GM11168 (cell line): Measurements from ENCODE around the gene PLVAP.

Experiments
- in situ Hi-C: fragments of 300-500 bp; cut with MboI; formaldehyde crosslinking; loops from one replicate; pipeline ENCODE4 v1.12.0; 2022; ENCODE audit warnings: low sequenced_read_pairs; ENCODE audit not compliant: unreplicated experiment

PLVAP gene

DNA sequence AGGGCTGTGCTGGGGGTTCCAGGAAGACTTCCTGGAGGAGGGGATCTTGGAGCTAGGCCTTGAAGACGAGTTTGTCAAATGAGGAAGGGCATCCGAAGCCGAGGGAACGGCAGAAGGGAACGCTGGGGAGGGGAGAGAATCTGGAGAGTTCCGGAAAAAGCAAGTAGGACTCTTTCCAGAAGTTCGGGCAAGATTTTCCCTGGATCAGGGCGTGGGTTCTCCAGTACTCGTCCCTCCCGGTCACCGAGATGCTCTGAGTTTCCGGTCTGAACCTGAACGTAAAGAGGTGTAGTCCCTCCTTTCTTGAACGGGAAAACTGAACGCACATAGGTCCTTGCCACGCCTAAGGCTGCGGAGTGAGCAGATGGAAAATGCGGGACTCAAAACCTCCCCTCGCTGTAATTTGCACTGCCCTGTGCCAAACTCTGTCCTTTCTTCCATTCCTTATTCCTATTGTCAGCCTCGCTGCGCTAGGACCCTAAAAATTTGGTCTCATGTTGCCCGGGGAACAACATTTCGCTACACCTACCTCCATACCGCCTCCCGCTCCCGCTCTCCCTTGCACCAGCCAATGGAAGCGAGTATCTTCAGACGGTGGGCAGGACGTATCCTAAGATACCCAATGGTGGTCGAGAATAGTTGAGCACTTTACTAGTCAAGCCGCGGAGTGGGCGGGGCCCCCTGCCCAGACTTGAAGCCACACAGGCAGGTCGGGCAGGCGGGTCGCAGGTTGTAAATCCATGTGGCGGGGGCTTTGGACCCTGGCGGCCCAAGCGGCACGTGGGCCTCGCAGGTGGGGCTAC lies 40.1 kb downstream of the PLVAP start, which contains the start of gene GTPBP3:
GTPBP3 (plus strand) TSS at position 682 of the 803 bp plus-strand sequence; CDS start at position 741, 59 bp downstream.
- in situ Hi-C loops: no loop called here

DNA sequence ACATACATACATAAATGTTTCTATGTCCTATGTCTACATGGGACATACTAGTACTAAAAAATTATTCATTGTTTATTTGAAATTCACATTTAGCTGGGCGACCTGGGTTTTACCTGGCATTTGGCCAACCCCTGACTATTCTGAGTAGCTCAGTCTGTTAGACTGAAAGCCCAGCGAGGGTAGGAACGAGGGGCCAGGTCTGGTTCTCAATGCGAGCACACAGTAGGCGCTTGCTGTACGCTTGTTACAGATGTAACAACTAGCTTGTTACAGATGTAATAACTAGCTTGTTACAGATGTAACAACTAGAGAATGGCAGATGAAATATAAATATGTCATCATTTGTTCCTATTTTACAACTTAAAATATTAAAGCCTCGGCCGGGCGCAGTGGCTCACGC lies 41.6 kb downstream of the PLVAP start:
- in situ Hi-C loops: no loop called here

DNA sequence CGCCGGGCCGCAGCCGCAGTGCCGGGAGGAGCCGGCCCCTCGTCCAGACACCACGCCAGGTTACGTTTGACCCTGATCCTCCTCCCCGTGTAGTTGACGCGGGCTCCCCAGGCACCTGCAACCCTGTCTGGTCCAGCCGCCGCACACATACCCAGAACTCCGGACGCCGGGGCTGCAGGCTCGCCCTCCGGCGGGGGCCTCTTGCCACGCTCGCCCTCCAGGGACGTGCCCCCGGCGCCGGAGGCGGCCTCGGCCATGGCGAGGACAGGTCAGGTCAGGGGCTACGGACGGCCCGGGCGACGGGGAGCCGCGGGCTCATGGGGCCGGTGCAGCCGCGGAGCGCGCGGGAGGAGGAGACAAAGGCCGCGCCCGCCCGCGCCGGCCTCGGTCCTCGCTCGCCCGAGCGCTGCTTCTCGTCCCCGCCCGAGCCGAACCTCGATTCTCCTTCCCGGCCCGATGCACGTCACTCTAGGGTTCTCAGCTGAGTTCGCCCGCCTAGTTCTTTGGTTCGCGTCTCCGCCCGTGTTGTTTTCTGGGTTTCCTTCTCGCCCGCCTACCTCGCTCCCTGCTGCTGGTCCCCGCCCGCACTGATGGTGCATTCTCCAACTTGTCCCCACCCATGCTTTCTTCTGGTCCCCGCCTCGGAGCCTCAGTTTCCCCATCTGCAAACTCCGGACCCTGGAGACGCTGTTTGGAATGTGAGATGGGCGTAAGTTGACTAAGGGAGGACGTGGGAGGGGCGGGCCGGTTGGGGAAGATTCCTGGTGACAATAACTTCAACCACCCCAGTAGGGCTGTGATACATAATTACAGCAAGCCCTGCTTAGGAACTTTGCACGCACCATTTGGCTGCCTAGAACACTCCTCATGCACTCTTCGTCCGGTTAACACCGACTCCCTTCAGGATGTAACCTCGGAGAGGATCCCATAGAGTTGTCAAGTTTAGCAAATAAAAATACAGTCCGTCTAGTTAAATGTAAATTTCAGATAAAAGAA lies 42.4 kb downstream of the PLVAP start, which contains the start of gene ANO8:
ANO8 (minus strand) TSS at position 442 of the 996 bp plus-strand sequence; CDS start at position 257, 185 bp downstream.
- in situ Hi-C loops: no loop called here

DNA sequence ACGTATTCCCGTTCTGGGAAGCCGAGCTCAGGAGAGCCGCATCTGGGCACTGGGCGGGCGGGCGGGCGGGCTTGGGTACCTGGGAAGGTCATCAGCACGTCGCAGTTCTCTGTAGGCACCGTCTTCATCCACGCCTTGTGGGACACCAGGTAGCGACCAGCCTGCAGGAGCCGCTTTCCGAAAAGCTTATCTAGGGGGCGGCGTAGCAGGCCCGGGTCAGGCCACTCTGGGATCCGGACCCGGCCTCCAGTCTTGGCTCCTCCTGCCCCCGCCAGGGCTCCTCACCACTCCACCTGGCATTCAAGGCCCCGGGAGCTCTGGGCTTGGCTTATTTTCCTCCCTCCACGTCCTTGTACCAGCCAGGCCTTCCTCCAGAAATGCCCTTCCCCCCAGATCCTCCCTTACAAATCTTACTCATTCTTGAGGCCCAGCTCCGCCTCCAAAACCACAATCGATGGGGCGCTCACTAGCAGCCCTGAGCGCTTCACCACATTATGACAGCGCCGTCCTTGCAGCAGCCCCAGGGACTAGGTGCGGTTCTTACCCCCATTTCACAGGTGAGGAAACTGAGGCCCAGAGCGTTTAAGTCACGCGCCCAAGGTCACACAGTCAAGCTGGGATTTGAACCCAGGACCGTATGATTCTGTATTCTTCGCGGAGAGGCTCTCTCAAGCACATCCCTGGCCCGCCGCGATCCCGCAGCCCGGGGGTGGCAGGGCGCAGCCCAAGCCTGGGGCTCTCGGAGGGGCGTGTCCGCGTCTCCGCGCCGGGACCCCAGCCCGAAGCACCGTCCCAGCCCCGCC lies 43.3 kb downstream of the PLVAP start:
- in situ Hi-C loops: no loop called here

GRCh38 chr19:17332677-17333581 lies 44.2 kb downstream of the PLVAP start:
- in situ Hi-C loops: no loop called here

DNA sequence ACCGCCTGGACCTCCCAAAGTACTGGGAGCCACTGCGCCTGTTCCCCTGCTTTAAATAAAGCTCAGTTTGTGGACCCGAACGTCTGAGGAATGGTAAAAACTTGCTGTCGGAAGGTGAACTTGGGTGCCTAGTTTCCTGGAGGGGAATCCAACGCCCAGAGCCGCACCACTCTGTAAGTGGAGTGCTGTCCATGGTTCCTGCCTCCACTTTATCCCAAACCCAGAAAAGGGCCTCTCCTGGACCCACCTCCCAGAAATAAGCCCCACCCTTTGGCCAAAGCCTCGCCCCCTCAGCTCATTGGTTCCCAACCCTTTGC lies 44.8 kb downstream of the PLVAP start:
- in situ Hi-C loops: no loop called here

- in situ Hi-C loops: no loop called here
Observed at GRCh38 chr19:17331045-17331558, 46.0 kb downstream of the PLVAP start.

- in situ Hi-C loops: no loop called here
Observed at GRCh38 chr19:17330262-17331044, 46.7 kb downstream of the PLVAP start.

DNA sequence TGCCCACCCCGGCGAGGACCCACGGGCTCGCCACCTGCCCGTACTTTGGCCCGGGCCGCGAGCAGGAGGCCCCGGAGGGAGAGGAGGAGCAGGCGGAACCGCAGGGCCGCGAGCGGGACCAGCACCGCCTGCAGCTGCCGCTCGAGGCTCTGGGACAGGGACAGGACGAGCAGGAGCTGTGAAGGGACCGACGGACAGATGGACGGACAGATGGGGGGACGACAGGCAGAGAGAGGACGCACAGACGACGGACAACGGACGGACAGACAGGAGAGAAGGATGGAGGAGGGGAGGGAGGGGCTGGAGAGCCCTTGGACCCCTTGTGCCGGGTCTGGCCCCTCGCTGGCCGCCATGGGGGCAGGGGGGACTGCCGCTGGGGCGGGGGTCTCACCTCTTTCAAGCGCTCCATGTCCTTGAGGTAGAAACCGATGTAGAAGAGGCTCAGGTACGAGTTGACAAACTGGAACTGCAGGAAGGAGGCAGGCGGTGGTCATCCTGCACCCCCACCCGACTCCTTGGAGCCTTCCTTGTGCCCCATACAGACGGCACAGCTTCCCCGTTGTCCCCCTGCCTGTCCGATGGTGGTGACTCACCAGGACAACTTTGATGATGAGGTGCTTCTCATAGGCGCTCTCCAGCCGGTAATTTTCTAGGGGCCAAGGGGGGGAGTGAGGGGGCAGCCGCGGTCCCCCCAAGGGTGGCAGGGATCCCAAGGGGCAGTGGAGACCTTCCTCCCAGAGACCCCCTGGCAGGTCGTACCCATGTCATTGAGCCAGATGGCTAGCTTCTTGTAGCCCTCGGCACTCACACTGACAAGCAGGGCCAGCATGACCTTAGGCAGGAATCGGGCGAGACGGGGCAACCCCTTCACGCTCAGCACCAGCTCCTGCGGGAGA lies 47.5 kb downstream of the PLVAP start:
- in situ Hi-C loops: no loop called here

DNA sequence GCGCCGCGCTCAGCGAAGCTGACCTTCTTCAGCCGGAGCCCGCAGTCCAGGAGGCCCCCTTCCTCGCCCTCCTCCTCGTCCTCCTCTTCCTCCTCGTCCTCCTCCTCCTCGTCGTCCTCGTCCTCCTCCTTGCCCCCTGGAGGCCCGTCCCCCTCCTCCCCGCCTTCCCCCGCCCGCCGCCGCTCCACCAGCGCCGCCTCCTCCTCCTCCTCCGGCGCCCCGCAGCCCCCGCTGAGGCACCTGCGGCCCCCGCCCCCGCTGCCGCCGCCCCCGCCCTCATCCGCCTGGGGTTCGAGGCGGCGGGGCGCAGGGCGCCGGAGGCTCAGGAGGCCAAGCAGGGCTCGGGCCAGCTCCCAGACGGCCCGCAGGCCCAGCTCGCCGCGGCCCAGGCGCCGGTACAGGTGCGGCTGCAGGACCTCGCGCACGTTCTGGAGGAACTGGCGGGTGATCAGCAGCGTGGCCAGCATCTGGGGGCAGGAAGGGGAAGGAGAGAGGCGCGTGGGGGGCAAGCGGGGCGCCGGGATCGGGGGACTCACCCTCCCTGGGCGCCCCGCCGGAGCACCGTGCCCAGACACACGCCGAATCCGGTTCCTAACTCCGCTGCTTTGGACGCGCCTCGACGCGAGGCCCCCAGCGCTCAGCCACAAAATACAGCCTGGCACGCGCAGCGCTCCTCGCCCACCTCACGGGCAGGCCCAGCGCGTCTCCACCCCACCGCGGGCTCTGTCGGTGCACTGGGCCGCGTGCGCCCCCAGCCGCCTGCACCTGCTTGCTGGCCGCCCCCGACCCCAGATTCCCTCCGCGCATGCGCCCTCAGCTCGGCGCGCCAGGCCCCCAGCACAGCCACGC lies 48.4 kb downstream of the PLVAP start:
- in situ Hi-C loops: no loop called here

GRCh38 chr19:17327654-17328516 lies 49.3 kb downstream of the PLVAP start:
- in situ Hi-C loops: no loop called here

GRCh38 chr19:17327068-17327653 lies 50.0 kb downstream of the PLVAP start:
- in situ Hi-C loops: no loop called here

DNA sequence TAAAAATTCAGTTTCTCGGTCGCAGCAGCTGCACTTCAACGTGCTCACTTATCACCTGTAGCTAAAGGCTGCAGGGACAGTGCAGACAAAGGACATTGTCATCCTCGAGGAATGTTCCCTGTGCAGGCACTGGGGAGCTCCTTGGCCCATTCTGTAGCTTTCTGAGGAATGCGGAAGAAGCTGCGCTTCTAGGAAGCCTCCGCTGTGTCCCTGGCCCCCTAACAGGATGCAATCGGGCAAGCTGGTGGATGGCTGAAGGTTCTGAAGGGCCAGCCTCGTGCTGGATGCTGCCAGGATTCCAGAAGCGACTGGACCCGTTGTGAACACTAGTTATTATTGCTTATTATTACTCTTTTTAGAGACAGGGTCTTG lies 50.6 kb downstream of the PLVAP start:
- in situ Hi-C loops: no loop called here

- in situ Hi-C loops: no loop called here
Observed at GRCh38 chr19:17325881-17326594, 51.1 kb downstream of the PLVAP start.

DNA sequence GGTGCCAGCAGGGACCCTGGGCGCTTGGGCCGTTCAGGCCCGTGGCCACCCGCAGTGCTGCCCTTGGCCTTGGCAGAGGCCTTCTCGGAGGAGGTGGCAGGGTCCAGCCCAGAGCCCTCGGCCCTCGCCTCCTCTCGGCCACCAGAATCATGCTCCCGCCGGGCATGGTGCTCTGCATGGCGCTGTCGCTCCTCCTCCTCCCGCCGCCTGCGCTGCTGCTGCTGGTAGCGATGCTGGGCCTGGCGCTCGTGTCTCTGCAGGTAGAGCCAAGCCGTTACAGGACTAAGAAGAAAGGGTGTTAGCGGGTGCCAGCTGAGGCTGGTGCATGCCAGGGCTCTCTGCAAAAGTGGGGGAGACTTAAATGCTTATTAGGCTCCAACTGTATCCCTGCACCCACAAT lies 52.0 kb downstream of the PLVAP start:
- in situ Hi-C loops: no loop called here
